ENCODE data around the gene KREMEN1.

Gene KREMEN1

DNA sequence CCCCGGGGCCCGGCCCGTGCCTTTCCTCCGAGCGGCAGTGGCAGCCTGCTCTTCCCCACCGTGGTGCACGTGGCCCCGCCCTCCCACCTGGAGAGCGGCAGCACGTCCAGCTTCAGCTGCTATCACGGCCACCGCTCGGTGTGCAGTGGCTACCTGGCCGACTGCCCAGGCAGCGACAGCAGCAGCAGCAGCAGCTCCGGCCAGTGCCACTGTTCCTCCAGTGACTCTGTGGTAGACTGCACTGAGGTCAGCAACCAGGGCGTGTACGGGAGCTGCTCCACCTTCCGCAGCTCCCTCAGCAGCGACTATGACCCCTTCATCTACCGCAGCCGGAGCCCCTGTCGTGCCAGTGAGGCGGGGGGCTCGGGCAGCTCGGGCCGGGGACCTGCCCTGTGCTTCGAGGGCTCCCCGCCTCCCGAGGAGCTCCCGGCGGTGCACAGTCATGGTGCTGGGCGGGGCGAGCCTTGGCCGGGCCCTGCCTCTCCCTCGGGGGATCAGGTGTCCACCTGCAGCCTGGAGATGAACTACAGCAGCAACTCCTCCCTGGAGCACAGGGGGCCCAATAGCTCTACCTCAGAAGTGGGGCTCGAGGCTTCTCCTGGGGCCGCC, 23.1 kb upstream of the KREMEN1 start:
- DNase-seq = no peak

DNA sequence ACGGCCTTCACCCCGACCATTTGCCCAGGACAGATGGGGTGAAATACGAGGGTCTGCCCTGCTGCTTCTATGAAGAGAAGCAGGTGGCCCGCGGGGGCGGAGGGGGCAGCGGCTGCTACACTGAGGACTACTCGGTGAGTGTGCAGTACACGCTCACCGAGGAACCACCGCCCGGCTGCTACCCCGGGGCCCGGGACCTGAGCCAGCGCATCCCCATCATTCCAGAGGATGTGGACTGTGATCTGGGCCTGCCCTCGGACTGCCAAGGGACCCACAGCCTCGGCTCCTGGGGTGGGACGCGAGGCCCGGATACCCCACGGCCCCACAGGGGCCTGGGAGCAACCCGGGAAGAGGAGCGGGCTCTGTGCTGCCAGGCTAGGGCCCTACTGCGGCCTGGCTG, 22.4 kb upstream of the KREMEN1 start:
- DNase-seq = no peak

DNA sequence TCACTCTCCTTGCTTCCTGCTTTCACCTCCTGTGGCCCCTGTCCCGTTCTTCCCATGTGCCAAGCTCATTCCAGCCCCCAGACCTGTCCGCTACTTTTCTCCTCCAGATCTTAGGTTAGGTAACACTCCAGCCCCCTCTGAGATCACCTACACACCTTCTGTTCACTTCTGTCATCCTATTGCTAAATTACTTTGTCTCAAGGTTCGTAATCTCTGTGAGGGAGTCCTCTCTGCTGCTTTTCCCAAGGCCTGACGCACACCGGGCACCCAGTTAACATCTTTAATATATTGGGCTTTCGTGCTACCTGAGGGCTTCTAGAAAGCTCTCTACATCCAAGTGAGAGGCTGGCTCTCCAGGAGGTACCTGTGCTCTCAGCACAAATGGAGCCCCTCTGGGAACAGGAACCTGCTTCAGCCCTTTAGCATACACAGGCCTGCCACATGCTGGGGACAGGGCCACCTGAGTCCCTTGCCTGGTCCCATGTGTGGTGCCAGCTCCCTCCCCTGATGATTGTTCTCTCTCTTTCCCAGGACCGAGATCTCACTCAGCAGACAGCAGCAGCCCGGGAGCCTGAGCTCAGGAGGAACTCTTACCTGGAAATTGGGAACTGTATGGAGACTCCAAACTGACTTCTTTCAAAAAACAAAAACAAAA, 19.7 kb upstream of the KREMEN1 start:
- DNase-seq = no peak

DNA sequence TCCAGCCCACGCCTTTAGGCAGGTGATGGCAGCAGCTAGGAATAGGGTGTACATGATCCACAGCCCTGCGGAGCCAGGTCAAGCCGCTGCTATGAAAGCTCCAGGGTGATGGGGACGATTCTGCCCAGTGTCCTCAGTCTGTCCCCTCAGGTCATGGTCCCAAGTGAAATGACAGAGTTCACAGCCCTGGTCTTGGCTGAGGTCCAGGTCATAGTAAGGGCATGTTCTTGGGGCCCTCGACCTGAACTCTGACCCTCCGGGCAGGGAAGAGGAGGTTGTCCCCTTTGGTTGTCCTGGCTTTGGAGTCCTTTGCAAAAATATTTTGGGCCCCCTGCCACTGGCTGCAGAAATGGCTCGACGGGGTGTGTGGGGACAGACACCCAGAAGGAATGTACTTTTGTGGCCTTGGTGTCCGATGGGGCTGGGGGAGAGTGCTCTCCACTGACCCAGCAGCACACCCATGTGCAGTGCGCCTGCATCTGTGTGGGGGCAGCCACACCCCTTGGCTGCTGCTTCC, 18.5 kb upstream of the KREMEN1 start:
- no peak for DNase-seq

DNA sequence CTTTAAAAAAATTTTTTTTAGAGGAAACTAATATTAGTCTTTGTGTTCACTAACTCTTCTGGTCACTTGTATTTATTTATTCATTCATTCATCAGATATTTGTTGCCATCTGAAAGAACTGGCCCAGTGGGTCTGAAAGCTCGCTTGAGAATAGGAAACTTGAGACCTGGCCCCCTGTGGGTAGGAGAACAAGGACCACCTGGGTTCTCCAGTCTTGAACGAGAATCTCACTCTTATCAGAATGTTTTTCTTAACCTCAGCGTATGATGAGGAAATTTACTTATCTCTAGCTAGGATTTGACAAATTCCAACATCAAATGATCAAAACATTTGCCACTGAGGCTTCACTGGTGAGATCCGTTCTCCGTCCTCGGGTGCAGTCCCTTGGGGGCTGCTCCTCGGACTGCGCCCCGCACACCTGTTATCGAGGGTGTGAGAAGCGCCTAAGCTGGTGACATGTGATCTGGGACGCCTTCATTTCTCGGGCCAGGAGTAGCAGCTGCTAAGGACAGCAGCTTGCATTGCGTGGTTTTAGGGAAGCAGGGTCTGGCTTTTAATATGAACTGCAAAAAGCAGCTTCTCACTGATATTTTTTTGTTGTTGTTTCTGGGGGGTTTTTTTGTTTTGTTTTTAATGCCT, 17.5 kb upstream of the KREMEN1 start:
- DNase-seq = no peak

DNA sequence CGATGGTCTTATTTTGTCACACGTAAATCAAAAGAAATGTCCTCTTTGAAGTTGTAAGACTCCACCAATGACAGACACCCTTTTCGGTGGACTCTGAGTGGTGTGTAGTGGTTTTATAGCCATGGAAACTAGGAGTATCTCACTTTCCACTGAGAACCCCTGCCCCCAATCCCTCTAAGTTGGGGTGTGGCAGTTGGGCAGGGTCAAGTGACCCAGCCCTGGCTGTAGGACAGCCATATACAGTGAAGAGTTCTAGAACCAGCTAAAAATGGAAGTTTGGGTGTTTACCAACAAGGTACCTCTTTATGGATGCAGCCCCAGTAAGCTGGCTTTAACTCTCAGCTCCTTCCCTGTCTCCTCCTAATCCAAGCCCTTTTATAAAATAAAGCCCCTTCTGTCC, 16.4 kb upstream of the KREMEN1 start:
- no peak for DNase-seq

DNA sequence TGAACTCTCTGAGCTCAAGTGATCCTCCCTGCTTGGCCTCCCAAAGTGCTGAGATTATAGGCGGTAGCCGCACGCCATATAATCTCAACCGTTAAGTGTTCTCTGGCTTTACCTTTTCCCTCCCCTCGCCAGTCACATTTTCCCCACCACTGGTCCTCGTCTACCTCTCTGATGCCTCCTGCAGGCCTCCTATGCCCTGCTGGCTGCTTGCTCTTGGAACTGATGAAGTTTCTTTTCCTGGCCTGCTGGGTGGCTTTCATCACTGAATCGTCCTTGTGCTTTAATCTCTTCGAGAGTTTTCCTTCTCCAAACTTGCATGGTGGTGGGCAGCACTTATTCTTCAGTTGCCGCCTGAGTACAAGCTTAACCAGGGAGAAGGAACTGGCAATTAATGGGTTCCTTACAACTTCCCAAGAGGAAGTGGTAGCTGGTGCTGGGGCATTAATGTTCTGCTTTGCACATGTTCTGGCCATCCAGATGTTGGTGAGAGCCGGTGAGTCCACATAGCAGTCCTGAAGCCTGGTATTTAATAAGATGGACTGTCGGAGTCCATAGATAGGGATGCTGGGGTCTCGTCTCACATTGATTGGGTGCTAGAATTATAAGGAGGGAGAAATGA, 12.5 kb upstream of the KREMEN1 start:
- no peak for DNase-seq

DNA sequence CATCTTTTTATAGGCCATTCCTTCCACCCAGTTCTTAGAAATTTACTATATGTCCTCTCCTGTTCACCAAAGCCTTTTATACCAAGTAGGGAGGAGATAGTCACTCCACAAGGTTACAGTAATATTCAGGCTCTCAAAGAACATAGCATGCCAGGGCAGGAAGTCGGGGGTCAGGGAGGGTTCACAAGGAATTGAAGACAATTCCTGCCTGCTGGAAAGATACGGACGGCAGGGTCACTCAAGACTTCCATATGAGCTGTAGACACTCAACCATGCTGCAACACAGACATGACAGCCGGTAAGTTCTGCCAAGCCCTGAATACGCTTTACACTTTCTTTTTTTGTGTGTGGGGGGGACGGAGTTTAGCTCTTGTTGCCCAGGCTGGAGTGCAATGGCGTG, 11.9 kb upstream of the KREMEN1 start:
- no peak for DNase-seq

DNA sequence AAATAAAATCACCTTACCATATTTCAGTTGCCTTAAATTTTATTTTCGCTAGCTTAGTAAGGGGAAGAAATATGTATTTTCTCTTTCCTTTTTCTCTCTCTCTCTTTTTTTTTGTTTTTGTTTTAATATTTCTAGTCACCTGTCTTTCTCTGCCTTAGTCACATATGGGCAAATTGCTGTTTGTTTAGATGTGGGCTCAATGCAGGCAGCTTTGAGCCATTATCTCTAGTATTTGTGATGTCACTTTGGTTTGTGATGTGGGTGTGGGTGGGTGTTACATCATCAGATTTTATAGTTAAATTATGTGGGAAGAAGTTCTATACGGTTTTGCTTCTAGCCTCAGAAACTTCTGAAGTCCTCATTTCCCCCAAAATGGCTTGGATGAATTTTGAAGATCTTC, 11.1 kb upstream of the KREMEN1 start, which contains the start of gene C22orf31:
TSS of gene C22orf31 (minus strand) at position 59 of the 400 bp plus-strand sequence. CDS start at position 20, 39 bp downstream.
- no peak for DNase-seq

DNA sequence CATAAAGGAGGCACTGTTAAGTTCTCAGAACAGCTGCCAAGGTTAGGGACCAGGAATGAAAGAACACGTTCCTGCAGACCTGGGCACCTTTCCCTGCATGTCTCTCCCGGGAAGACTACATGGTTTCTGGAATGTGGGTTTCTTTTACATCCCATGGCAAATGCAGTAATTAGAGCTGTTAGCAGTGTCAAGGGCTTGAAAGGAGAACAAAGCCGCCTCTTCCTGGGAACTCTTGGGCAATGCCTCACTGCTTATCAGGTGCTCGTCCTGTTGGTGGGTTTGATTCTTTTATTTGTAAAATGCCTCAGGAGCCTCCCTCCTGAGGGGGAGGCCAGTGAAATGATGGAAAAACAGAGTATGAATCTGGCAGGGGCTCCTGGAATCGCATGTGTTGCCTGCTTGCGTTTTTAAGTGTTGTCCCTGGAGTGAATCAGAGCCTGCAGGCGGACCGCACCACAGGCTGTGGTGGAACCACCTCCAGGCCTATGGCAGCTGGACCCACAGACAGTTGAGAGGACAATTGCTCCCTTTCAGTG, 10.5 kb upstream of the KREMEN1 start:
- no peak for DNase-seq

DNA sequence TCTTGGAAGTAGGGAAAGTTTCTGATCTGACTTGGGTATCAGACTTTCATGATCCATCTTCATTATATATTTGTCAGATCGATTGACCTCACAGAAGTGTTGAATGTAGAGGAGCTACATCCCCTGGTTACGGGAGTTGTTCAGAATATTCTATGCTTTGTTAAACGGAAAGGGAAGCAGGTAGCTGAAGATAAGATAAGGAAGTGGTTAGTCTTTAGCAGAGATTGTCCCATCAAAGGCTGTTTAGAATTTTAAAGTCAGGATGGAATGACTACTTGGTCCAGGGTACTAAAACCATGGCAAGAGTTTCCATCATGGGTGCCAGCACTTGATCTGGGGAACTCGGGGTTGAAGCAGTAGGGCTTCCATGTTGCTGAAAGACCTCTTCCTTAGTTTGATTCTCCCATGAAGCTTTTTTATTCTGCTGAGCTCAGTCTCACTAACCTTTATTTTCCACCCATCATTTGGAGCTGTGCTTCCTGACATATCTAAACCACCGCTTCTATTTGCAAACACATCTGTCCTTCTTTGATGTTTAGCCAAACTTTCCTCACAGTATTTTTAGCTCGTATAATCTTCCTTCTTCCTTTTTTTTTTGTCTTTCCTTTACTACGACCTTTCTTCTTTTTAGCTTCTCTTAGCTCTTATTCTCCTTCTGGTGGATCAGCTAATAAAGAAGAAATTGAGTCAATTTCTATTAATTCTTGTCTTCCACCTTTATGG, 7.2 kb upstream of the KREMEN1 start:
- DNase-seq = no peak

DNA sequence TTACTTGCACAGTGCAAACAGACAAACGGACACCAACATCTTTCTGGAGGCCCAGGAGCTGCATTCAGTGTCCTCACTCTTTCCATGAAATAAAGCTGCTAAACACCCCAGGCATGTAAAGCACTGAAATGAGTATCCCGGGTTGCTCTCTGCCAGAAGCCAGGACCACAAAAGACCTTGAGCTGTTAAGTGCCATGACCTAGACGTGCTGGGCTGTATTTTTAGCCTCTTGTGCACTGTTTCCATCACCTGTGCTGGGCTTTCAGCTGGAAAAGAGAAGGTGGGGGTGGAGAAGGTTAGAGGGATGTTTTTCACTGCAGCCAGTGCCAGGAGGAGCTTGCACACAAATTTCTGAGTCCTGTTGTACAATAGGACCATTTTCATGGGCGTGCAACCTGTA, 3.4 kb upstream of the KREMEN1 start:
- DNase-seq = no peak

DNA sequence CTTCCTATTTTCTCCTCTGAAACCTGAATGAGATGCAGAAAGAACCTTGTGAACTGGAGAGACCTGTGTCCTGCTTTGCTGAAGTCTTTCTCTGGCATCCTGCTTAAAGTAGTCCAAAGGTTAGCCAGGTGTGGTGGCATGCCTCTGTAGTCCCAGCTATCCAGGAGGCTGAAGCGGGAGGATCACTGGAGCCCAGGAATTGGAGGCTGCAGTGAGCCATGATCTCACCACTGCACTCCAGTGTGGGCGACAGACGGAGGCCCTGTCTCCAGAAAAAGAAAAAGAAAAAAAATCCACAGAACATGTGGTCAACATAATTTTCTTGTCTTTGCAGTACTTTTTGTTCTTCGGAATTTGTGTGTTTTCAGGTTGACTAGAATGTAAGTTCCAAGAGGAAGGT, 2.3 kb upstream of the KREMEN1 start:
- DNase-seq = no peak

DNA sequence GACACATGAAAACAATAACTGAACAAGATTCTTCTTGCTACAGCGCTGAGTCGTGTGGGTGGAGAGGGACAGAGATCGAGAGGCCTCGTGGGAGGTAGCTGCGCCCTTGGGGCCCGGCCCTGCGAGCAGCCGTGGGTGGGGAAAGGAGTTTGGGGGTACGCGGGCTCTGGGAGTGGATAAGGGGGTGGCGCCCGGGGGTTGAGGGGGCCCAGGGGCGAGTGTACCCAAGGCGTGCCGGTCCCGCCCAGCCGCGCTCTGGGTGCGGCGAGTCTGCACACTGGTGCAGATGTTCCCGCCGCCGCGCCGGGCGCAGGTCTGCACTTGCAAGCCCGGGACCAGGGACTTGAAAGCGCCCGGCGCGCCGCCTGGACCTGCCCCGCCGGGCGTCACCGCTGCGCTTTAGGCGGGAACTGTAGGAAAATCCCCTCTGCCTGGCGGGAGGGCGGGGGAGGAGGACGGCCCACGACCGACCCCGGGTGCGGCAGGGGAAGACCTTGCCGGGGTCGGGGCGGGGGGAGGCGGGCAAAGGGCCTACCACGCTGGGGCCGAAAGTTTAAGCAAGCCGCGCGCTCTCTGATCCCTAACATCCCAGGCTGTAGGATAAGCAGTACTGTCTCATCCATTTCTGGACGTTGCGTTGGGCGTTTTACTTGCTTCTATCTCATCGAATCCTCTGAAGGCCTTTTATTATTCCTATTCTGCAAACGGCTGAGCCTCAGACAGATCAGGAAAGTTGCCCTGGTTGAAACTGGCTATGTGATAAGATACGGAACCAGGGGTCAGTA, 1.4 kb upstream of the KREMEN1 start:
- DNase-seq = peak; percentile 16

DNA sequence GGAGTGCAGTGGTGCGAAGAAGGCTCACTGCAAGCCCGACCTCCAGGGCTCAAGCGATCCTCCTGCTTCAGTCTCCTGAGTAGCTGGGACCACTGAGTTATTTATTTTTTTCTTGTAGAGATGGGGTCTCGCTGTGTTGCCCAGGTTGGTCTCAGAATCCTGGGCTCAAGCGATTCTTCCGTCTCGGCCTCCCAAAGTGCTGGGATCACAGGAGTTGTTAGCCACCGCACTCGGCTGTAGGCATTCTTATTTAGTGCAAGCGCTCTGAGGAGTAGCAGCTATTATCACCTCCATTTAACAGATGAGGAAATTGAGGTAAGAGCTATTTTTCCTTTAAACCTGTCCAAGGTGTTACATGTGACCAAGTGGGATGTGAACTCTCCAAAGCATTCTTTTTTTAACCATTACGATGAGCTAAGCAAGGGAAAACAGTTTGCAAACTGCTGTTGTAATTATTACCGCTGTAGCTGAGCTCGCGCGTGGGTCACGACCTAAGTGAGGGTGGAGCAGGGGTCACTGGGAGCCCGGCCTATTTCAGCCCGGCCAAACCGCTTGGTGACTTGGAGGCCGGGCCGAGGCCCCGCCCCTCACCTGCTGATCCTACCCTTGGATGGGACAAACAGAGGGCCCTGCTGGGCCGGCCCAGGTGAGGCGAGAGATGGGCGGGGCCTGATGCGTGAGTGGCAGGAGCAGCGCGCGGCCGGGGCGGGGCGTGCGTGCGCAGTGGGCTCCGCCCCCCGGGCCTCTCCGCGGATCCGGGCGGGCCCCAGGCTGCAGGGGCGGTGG, 449 bp upstream of the KREMEN1 start:
- peak; percentile 71 for DNase-seq

DNA sequence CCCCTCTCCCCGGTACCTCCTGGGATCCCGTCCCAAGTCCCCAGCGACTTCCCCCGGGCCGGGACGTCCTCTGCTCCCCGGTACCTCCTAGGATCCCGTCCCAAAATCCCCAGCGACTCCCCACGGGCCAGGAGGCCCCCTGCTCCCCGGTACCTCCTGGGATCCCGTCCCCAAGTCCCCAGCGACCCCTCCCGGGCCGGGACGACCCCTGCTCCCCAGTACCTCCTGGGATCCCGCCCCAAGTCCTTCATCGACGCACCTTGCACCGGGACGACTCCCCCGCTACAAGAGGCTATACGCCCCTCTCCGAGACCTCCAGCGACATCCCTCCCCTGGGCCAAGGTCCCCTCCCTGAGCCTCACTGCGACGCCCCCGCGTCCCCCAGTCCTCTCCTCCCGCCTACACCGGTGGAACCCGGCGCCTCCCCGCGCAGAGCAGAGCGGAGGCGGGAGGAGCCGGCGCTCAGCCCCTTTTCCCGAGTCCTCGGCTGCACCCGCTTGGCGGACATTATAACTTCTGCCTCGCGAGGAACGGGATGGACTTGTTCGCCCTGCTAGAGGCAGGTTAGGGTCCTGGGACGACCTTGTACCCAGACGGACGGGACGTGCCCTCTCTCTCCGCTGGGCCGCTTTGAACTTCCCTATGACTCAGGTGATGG, 912 bp downstream of the KREMEN1 start:
- no peak for DNase-seq

DNA sequence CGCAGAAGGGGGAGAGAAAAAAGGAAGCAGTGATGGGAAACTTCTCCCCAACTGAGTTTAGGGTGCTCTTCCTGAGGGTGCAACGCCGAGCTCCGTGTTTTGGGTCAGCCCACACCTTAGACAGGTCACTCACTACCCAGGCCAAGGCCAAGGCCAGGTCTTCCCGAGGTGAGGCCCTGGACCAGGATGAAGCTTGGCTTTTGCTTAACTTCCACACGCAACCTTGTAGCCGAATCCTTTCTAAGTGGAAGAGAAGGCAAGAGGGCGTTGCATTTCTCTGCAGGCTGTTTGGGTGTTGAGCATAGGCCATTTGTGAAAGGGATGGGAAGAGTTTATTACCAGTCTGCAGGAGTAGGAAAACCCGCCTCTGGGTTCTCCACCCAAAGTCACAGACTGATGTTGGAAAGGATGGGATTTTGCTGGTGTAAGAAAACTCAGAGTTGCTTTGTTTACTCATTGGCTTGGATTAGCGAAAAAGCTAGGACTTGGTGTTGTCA, 1.5 kb downstream of the KREMEN1 start:
- DNase-seq = no peak

DNA sequence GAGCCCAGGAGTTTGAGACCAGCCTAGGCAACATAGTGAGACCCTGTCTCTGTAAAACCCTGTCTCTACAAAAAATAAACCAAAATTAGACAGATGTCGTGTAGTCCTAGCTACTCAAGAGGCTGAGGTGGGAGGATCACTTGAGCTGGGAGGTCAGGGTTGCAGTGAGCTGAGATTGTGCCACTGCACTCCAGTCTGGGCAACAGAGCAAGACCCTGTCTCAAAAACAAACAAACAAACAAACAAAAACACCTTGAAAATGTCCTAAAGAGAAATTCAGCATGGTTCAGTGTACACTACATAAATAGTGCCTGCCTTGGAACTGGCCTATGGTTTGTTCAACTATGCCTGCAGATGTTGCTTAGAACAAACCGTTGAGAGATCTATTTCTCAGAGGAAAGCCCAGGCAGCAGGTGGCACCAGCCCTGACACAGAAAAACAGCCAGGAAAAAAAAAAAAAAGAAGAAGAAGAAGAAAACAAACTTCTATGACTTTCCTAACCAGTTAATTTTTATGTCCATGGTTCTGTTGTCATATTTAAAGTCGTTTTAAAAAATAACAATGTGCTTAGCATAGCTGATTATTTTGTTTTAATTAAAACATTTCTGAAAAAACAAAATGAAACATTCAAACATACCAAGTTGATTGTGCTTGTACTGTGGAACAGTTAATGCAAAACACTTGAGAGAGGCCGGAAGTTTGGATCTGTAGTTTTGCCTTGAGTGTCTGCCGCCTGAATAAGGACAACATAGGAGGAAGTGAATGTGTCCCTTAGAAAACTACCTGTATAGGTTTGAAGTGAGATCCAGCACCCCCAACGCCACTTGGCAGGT, 5.4 kb downstream of the KREMEN1 start:
- DNase-seq = no peak

DNA sequence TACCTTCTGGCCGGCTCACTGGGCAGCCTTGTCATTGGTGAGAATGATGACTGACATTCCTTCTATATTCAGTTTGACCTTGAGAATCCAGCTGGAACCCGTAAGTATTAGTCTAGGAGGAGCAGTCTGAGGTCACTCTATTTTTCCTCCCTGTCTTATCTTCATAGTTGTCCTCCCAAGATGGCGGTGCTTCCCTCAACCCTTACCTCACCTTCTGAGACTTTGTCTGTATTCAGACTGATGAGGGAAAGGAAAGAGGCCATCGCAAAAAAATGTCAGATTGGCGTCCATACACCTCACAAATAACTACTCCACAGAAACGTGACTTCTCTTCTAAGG, 6.0 kb downstream of the KREMEN1 start:
- no peak for DNase-seq

All from effector CD4-positive, alpha-beta T cell (primary cell).